Colon (tissue), 2 donors: ENCODE results near the gene ADIG.

ENCODE experiments used
- FAIRE-seq: peaks from 2 replicates; lab custom pipeline; 2012; peaks lifted over from hg19 to GRCh38; lab: Jason Lieb, UNC
- donor health status: control.
- donor health status: control.

The ADIG gene

DNA sequence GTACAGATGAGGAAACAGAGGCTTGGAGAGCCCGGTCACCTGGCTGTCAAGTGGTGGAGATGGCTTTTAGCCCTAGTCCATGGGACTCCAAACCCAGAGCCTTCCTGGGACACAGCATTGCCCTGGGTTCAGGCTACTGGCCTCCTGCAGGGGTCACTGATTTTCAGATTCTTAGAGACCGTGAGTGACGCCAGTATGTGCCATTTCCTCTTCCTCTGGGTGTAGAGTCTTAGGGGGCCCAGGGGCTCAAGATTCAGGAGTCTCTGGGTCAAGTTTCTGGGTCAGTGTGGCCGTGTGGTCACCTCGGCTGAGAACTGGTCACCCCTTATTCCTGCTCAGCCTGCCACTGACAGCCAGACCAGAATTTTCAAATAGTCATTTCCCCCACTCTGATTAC lies 21.2 kb downstream of the ADIG start:
- no peak for FAIRE-seq

DNA sequence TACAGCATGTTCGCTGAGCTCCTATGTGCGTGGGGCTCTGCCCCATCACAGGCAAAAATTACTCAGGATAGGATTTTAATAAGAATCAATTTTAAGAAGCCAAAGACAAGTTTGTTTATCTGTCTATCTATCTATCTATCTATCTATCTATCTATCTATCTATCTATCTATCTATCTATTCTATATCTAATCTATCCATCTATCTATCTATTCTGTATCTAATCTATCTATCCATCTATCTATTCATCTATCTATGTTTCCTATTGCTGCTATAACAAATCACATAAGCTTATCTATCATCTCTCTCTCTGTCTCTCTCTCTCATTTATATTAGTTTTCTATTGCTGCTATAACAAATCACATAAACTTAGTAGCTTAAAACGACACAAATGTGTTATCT lies 22.3 kb downstream of the ADIG start:
- no peak for FAIRE-seq

DNA sequence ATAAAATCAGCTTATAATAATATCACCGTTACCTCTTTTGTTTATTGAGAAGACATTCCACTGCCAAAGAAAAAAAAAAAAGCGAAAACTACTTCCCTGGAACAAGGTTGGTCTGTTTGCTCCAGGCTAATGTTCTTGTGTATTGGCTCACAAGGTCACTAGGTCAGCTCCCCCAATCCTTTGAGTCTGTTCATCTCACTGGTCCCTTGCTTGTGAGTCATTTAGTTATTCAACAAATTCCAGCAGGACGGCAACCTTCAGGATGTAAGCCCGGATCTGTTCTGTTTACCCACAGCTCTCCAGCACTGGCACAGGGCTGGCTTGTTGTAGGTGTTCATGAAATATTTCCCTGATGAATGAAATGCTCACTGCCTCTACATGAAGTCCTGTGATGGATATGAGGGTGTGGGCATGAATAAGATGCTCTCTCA lies 23.9 kb downstream of the ADIG start:
- FAIRE-seq: no peak

DNA sequence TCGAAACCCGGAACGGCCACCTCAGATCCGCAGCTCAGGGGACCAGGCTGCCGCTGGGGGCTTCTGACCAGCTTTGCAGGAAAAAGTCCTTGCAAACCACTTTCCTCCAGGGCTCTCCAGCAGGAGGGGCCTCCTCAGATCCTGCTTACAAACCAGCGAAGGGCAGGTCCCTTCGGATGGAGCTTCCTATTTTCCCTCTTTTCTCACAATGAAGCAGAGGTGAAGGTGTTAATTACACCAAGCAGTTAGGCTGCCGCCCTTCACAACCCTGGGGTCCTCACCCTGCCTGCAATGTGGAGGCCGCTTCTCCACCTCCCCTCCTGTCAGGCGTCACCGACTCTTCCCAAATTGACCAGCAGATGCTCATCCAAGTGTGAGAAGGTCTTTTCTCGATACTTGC lies 26.4 kb downstream of the ADIG start:
- no peak for FAIRE-seq

DNA sequence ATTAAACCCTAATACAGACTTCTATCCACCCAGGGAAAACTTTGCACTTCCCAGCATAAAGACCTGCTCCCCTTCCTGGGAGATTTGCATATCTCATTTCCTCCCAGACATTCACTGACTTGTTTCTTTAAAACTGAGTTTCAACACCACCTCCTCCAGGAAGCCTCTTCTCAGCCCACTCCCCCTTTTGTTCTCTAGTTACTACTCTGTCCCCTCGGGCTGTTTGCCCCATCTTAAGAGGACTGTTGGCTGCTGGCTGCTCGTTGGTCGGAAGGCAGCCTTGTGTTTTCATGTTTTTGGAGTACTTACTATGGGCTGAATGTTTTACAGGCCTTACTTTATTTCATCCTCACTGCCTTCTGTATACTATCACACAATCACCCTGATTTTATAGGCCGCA lies 27.2 kb downstream of the ADIG start:
- no peak for FAIRE-seq

- FAIRE-seq: no peak
These were observed 28.8 kb downstream of the ADIG start for GRCh38 chr20:38609815-38610214.

DNA sequence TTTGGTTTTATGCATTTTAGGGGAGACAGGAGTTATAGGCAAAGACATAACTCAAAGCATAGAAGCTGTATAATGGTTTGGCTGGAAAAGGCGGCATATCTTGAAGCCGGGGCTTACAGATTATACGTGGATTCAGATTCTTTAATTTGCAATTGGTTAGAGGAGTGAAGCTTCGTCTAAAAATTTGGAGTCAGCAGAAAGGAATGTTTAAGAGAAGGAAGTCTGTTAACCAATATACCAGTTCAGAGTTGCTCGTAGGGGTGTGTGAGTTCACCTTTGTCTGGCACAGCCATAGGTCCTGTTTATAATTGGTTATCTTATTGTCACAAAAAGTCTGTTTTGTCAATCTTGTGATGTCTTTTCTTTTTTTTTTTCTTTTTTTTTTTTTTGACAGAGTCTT lies 29.5 kb downstream of the ADIG start:
- no peak for FAIRE-seq

- no peak for FAIRE-seq
These were observed 31.9 kb downstream of the ADIG start for GRCh38 chr20:38612751-38613515.

- no peak for FAIRE-seq
These were observed 34.3 kb downstream of the ADIG start for GRCh38 chr20:38615283-38615682.

GRCh38 chr20:38616457-38616856 lies 35.5 kb downstream of the ADIG start:
- FAIRE-seq: no peak

- no peak for FAIRE-seq
These were observed 36.2 kb downstream of the ADIG start for GRCh38 chr20:38617011-38617829.

DNA sequence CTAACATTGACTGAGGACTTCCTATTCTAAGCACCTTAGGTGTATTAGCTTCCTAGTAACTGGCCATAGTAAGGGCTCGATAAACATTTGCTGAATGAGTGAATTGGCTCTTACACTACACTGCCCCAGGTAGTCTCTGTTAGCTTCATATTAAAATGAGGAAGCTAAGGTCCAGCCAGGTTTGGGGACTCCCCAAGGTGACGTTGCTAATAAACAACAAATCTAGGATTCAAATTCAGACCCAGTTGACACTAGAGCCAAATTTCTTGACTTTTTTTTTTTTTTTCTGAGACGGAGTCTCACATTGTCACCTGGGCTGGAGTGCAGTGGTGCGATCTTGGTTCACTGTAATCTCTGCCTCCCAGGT lies 36.8 kb downstream of the ADIG start:
- FAIRE-seq: no peak

DNA sequence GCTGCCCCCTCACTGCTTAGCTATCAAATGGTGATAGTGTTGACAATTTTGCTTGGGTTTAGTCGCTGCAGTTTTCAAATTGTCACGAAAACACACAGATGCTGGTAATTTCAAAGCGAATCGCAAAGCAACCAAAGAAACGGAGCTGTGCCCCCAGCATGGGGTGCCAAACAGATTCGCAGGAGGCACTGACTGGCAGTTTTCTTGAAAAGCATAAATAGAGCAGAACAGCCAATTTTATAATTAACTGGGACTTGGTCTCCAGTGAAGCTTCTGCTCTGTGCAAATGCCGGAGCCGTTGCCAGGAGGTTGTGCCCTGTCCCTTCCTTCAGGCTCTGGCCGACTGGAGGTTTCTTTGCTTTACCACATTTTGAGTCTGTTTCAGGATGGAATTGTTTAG lies 39.4 kb downstream of the ADIG start:
- FAIRE-seq: no peak

GRCh38 chr20:38623061-38623460 lies 42.1 kb downstream of the ADIG start:
- no peak for FAIRE-seq

GRCh38 chr20:38624084-38624483 lies 43.1 kb downstream of the ADIG start:
- no peak for FAIRE-seq

DNA sequence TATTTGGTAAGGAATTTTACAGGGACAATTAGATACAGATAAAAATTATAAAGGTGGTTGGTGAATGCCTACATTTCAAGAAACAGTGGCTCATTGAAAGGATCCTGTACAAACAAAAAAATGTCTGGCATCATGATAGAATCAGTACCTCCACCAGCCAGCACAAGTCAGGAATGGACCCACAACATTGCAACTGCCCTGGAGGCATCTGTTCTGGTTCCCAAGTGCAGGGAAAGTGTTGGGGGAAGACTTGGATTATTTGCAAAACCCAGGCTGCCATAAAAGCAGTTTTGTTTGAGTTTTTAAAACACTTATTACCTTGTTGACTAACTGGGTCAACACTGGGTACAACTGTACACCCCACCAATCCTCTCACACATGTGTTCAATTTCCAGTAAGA lies 44.9 kb downstream of the ADIG start:
- FAIRE-seq: no peak

- no peak for FAIRE-seq
These were observed 46.1 kb downstream of the ADIG start for GRCh38 chr20:38626921-38627659.

DNA sequence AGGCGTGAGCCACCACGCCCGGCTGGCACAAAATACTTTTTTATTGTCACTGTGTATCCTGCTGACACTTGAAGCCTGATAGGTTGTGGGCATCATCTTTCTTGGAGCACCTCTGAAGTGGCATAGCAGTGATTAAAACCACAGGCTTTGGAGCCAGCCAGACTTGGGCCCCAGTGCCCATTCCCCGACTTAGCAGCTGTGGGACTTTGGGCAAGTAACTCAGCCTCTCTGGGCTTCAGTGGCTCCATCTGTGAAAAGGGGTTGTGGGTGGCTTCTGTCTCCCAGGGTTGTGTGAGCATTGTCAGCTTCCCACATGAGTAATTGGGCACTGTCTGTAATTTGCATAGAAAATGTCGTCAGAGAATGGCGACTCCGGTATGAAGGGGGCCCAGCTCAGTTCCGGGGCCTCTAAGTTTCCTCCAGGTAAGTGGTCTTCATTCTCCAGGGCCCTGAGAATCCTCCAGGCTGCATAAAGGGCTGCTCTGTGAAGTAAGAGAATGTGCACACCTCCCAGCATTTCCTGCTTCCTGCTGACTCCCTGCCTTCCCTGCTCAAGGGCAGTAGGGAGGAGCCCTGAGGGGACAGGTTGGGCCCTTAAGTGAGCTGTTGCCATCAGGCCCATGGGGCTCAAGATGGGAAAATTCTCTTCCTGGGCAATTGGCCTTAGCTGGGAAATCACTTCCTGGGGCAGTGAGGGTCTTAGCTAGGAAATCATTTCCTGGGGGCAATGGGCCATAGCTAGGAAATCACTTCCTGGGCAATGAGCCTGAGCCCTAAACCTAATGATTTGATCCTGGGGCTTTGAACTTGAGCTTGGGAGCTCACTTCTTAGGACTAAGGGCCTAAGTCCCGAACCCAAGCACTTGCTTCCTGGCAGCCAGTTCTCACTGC lies 47.8 kb downstream of the ADIG start:
- no peak for FAIRE-seq

- no peak for FAIRE-seq
These were observed 49.0 kb downstream of the ADIG start for GRCh38 chr20:38629979-38630378.

DNA sequence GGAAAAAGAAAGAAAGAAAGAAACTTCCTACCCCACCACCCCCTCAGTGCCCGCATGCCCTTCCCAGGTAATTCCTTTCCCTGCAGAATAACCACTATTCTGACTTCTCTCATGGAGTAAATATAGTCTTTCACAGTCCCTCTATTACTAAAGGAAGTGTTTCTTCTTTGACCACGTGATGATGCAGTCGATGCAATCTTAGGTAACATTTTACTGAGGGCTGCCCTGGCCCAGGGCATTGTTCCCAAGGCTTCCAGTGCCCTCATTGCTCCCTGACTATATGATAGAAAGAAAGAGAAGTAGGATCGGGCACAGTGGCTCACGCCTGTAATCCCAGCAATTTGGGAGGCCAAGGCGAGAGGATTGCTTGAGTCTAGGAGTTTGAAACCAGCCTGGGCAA lies 49.7 kb downstream of the ADIG start:
- FAIRE-seq: no peak

DNA sequence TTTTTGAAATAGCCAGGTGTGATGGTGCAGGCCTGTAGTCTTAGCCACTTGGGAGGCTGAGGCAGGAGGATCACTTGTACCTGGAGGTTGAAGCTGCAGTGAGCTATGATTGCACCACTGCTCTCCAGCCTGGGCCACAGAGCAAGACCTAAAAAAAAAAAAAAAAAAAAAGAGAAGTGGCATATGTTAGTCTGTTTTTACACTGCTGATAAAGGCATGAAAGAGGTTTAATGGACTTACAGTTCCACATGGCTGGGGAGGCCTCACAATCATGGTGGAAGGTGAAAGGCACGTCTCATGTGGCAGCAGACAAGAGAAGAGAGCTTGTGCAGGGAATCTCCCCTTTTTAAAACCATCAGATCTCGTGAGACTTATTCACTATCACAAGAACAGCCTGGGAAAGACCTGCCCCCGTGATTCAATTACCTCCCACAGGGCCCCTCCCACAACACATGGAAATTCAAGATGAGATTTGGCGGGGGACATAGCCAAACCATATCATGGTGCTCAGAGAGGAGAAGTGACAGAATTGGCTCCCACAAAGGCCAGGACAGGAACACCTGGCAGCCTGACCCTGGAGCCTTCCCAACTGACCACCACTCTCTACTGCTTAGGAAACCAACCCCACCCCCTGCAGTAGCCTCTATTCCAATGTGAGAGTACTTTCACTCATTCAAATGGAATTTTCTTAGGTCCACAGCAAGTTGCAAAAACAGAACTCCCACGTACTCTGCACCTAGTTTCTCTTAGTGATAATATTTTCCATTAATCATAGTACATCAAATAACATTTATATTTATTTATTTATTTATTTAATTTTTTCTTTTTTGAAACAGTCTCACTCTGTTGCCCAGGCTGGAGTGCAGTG lies 50.4 kb downstream of the ADIG start:
- FAIRE-seq: no peak
